Glomerular visceral epithelial cell (primary cell): Measurements from ENCODE around the gene TMBIM4.

Experiments used
- DNase-seq: peaks from one replicate; pipeline ENCODE4 v3.0.0-alpha.2; 2016; ENCODE audit errors: extremely low spot score

TMBIM4 gene

GRCh38 chr12:66140731-66141130, 29.1 kb downstream of the TMBIM4 start:
- no peak for DNase-seq

- DNase-seq = no peak
These were observed 30.5 kb downstream of the TMBIM4 start for GRCh38 chr12:66139328-66139727.

- DNase-seq = no peak
These were observed 31.9 kb downstream of the TMBIM4 start for GRCh38 chr12:66137937-66138336.

GRCh38 chr12:66132408-66132807, 37.4 kb downstream of the TMBIM4 start:
- DNase-seq = peak; percentile 87

GRCh38 chr12:66131067-66131688, 38.6 kb downstream of the TMBIM4 start:
- DNase-seq = no peak

- DNase-seq = peak; percentile 89
These were observed 39.3 kb downstream of the TMBIM4 start, which contains the start of gene LLPH for GRCh38 chr12:66130267-66131066. LLPH (minus strand) TSS chr12:66130750; CDS start chr12:66129106, 1,644 bp downstream.

- no peak for DNase-seq
These were observed 39.9 kb downstream of the TMBIM4 start for GRCh38 chr12:66129934-66130266.

- no peak for DNase-seq
These were observed 42.1 kb downstream of the TMBIM4 start for GRCh38 chr12:66127650-66128049.

- no peak for DNase-seq
These were observed 49.3 kb downstream of the TMBIM4 start for GRCh38 chr12:66120477-66120876.

GRCh38 chr12:66119870-66120241, 49.9 kb downstream of the TMBIM4 start:
- DNase-seq = no peak

GRCh38 chr12:66119229-66119869, 50.4 kb downstream of the TMBIM4 start:
- DNase-seq = no peak

- no peak for DNase-seq
These were observed 51.4 kb downstream of the TMBIM4 start for GRCh38 chr12:66118240-66118891.

GRCh38 chr12:66117242-66117641, 52.6 kb downstream of the TMBIM4 start:
- DNase-seq = no peak

GRCh38 chr12:66115071-66115600, 54.7 kb downstream of the TMBIM4 start:
- no peak for DNase-seq

- no peak for DNase-seq
These were observed 56.3 kb downstream of the TMBIM4 start for GRCh38 chr12:66113471-66113870.

GRCh38 chr12:66111605-66112004, 58.2 kb downstream of the TMBIM4 start:
- DNase-seq = no peak

- no peak for DNase-seq
These were observed 60.7 kb downstream of the TMBIM4 start for GRCh38 chr12:66109056-66109455.

GRCh38 chr12:66108386-66108785, 61.4 kb downstream of the TMBIM4 start:
- no peak for DNase-seq

- peak; percentile 89 for DNase-seq
These were observed 62.3 kb downstream of the TMBIM4 start for GRCh38 chr12:66107451-66107915.

- DNase-seq = peak; percentile 2
These were observed 66.5 kb downstream of the TMBIM4 start for GRCh38 chr12:66103016-66103913.
